A549 (cell line): ENCODE results near the gene F12.

Source experiments
- CHD2 ChIP-seq: fragments of 150-350 bp; IDR thresholded peaks from 2 replicates; pipeline ENCODE4 v1.6.1; 2014; ENCODE audit warnings: low read length; ENCODE audit not compliant: partially characterized antibody
- CTCF ChIP-seq: fragments of >200 bp; sonication (Bioruptor Twin); formaldehyde crosslinking; IDR thresholded peaks from 3 replicates; pipeline ENCODE4 v1.5.1; 2016
- EP300 ChIP-seq, 2 experiments: fragments of >200 bp; sonication (Bioruptor Twin); formaldehyde crosslinking; IDR thresholded peaks; 2 replicates in 1 of 2; 3 replicates in 1 of 2; pipeline ENCODE4 v1.6.1; 2016 to 2017
- NPAS2 ChIP-seq: fragments of 250-450 bp; sonication (Bioruptor Pico); IDR thresholded peaks from 2 replicates; pipeline ENCODE4 v1.8.0; 2022; ENCODE audit warnings: mild to moderate bottlenecking, moderate library complexity, borderline replicate concordance
- NR3C1 ChIP-seq: fragments of >200 bp; sonication (Bioruptor Twin); formaldehyde crosslinking; IDR thresholded peaks from 3 replicates; pipeline ENCODE4 v1.6.1; 2017
- PHF8 ChIP-seq: fragments of 200-600 bp; sonication (generic); IDR thresholded peaks from 2 replicates; pipeline ENCODE4 v1.6.1; 2016; ENCODE audit warnings: low read depth, mild to moderate bottlenecking, antibody characterized with exemption, moderate library complexity, borderline replicate concordance
- POLR2A ChIP-seq: IDR thresholded peaks from 2 replicates; pipeline ENCODE4 v1.6.1; 2012; ENCODE audit warnings: mild to moderate bottlenecking, low read length
- RAD21 ChIP-seq, 2 experiments: fragments of >200 bp in 1 of 2; sonication (Bioruptor Twin) in 1 of 2; formaldehyde crosslinking in 1 of 2; IDR thresholded peaks in 1 of 2; conservative IDR thresholded peaks in 1 of 2; 2 replicates in 1 of 2; 3 replicates in 1 of 2; pipeline ENCODE4 v1.6.1; 2012 to 2018; ENCODE audit warnings: inconsistent platforms in 1 of 2
- SMC3 ChIP-seq: fragments of >200 bp; sonication (Bioruptor Twin); formaldehyde crosslinking; IDR thresholded peaks from 3 replicates; pipeline ENCODE4 v1.6.1; 2018; ENCODE audit warnings: inconsistent platforms
- TFCP2L1 ChIP-seq: fragments of 250-450 bp; sonication (Bioruptor Pico); IDR thresholded peaks from 2 replicates; pipeline ENCODE4 v1.5.0; 2021; ENCODE audit warnings: mild to moderate bottlenecking
- USF2 ChIP-seq: fragments of 450-650 bp; IDR thresholded peaks from 2 replicates; pipeline ENCODE4 v1.6.1; 2014; ENCODE audit warnings: antibody characterized with exemption
- ZC3H11A ChIP-seq: fragments of 450-650 bp; IDR thresholded peaks from 2 replicates; pipeline ENCODE4 v1.6.1; 2014; ENCODE audit warnings: antibody characterized with exemption, mild to moderate bottlenecking
- ZNF302 ChIP-seq: fragments of 250-450 bp; sonication (Bioruptor Pico); IDR thresholded peaks from 2 replicates; pipeline ENCODE4 v1.9.0; 2021; ENCODE audit warnings: inconsistent platforms, mild to moderate bottlenecking, moderate library complexity

DNA sequence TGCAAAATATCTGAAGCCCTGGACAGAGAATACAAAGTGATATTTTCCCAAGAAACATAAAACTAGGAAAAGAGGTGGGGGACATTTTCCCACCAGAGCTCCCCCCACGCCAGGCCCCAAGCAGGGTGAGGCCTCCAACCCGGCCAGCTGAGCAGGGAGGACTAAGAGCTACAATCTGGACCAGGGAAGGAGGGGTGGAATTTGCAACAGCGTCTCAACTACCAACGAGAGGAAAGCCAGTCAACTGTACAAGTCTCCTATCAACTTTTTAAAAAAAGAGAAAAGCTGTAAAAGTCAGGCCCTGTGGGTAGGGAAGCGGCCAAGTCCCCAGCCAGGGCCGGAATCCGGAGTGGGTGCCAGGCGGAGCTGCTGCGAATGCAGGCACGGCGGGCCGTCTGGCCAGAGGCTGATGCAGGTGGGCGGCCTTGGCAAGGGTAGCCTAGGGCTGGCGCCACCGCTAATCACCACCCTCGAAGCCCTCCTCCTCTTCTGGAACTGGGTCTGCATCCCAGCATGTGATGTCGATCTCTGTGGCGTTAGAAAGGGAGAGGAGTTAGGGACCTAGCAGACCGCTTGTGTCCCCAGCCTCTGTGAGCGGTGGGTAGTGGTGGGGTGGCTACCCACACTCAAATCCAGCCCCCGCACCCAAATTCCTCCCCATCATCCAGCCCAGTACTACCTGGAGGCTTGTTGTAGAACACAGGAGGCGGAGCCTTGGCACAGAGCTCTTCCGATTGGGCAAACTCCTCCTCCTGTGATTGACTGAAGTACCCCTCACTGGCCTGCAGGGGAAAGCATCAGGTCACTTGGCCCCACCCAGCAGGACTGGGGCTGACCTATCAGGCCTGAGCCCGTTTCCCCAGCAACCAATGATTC is 47.9 kb upstream of the F12 start:
- TF ChIP-seq CTCF (no peak), PHF8 (no peak), POLR2A (0 out of 2 replicates have a peak, but pooled peaks have one; percentile 10), ZNF302 (CRISPR knock-in tag) (no peak), NPAS2 (CRISPR knock-in tag) (no peak), SMC3 (no peak), USF2 (no peak), EP300 (IDR thresholded peaks at IDR 0.05) (no peak), TFCP2L1 (CRISPR knock-in tag) (0 out of 2 replicates have a peak, but pooled peaks have one; percentile 13), ZC3H11A (no peak), RAD21 (conservative IDR thresholded peaks at IDR 0.05 in 1 of 2, IDR thresholded peaks at IDR 0.05 in 1 of 2) (no peak), CHD2 (no peak), NR3C1 (no peak)
